Heart left ventricle (tissue), 16 donors: ENCODE data around the gene LYZL6. TPM values are rescaled to one million over a fixed set of nuclear protein-coding genes. Genes with fewer than 3 reads are reported as not detected.
A peak's percentile ranks its signal among the peaks of the same experiment; 100 is the strongest.

Experiments
- ATAC-seq, 4 donors: fragments of 200-7000 bp; cut with Tn5 transposase; one replicate each; pipeline ENCODE4 v1.9.1; 2020 to 2022; ENCODE audit warnings: moderate library complexity in 4 of 4, mild to moderate bottlenecking in 3 of 4, moderate number of reproducible peaks in 1 of 4
- DNase-seq, 5 donors: peaks; one replicate each; pipeline ENCODE4 v3.0.0-alpha.2; 2020
- H3K27ac ChIP-seq, 12 donors: fragments of 200-600 bp; sonication (generic) in 4 of 12; one replicate each; pipeline versions ENCODE4 v1.5.0 to v1.8.0; 2016 to 2022; ENCODE audit warnings: mild to moderate bottlenecking in 2 of 12
- H3K27me3 ChIP-seq, 9 donors: fragments of 200-600 bp; sonication (generic) in 2 of 9; one replicate each; pipeline versions ENCODE4 v1.5.1 to v1.8.0; 2016 to 2022; ENCODE audit warnings: mild to moderate bottlenecking in 3 of 9
- H3K36me3 ChIP-seq, 9 donors: fragments of 200-600 bp; sonication (generic) in 2 of 9; one replicate each; pipeline versions ENCODE4 v1.5.0 to v1.8.0; 2018 to 2022; ENCODE audit warnings: mild to moderate bottlenecking in 2 of 9
- H3K4me1 ChIP-seq, 12 donors: fragments of 200-600 bp; sonication (generic) in 4 of 12; one replicate each; pipeline versions ENCODE4 v1.5.0 to v1.8.0; 2016 to 2022; ENCODE audit warnings: mild to moderate bottlenecking in 3 of 12
- H3K4me3 ChIP-seq, 12 donors: fragments of 200-600 bp; sonication (generic) in 4 of 12; one replicate each; pipeline versions ENCODE4 v1.5.0 to v1.8.0; 2017 to 2022; ENCODE audit warnings: mild to moderate bottlenecking in 9 of 12, moderate library complexity in 4 of 12
- H3K9me3 ChIP-seq, 12 donors: fragments of 200-600 bp; sonication (generic) in 4 of 12; one replicate each; pipeline versions ENCODE4 v1.5.0 to v1.8.0; 2016 to 2022; ENCODE audit warnings: mild to moderate bottlenecking in 1 of 12
- CTCF ChIP-seq, 12 donors: fragments of 200-600 bp; sonication (generic) in 4 of 12; IDR thresholded peaks; one replicate each; pipeline versions ENCODE4 v1.5.0 to v1.8.0; 2018 to 2022; ENCODE audit warnings: antibody characterized with exemption in 12 of 12, mild to moderate bottlenecking in 5 of 12
- POLR2A ChIP-seq, 2 donors: fragments of 450-650 bp; IDR thresholded peaks; one replicate each; pipeline ENCODE4 v1.6.1; 2017; ENCODE audit warnings: antibody characterized with exemption in 2 of 2, mild to moderate bottlenecking in 2 of 2, moderate library complexity in 2 of 2
- WGBS, 4 donors: extraction: QIAGEN DNeasy Blood & Tissue Kit in 2 of 4; methylation state at CpG; one replicate each; pipeline versions ENCODE4 v1.1.5 to v1.1.7; 2013 to 2018; 5-methylcytosine and 5-hydroxymethylcytosine counted together
- intact Hi-C, 10 donors: fragments of 100-400 bp; cut with DNase I; formaldehyde crosslinking; loops; one replicate each; pipeline versions ENCODE4 v1.11.1 to v1.14.2; 2022
- polyA plus RNA-seq, 2 donors: library from polyadenylated mRNA; stranded (reverse); fragments of 200-250 nt; gene quantifications; one replicate each; pipeline ENCODE4 v1.2.3, GENCODE V29; 2013
- total RNA-seq, 9 donors: library from RNA; depleted of rRNA in 2 of 9; stranded (reverse); fragments of >200 nt in 2 of 9; fragmentation: NEBNext Ultra II Directional in 3 of 9; extraction: Animal tissue kit (Norgen Biotek cat#: 25700) in 3 of 9; gene quantifications; one replicate each; pipeline versions ENCODE4 v1.1.0 to v1.2.4, GENCODE V29; 2016 to 2023
- donor health status: ischemic (EF 13 %, LVEDD 7.1; RV severe dilation, severe dysfunction).
- donor health status: healthy with polysubstance abuse.
- donor health status: DM: no; HTN: yes; CAD: no.
- donor health status: DM: no; HTN: no; CAD: no.
- donor health status: ischemic (EF 25% LVEDD 6.9; RV normal size, moderate dysfunction).
- donor health status: ischemic (EF 25% LVEDD 5.7; RV mildly dilated, moderate dysfunction).
- donor health status: healthy.
- donor health status: DM: yes; HTN: yes; CAD: no.
- donor health status: ischemic (EF 35%, LVEDD 5.7; RV mildly dilated, moderate dysfunction).
- donor health status: nonischemic (EF 11% LVEDD 7.7; RV severe dilation, severe dysfunction).
- donor health status: DM: yes; HTN: yes; CAD: no.
- donor health status: PGD.
- donor health status: ischemic (EF 29% LVEDD 5.4; RV normal size, mild dysfunction).
- donor health status: nonischemic (EF 23%, LVEDD 6.1; RV moderate dilation, normal function).

LYZL6 gene
- total and polyA plus RNA-seq, 11 donors = not detected

- Histone ChIP-seq H3K9me3 (peaks cover 0 to 9% (median 0%) of the 10 kb centered on the region in 12 donors), H3K4me3 (peak overlapping the region in 1 of 12 donors; percentile 39), H3K4me1 (peaks cover 0 to 21% (median 2%) of the 10 kb centered on the region in 12 donors), H3K27ac (no peak overlapping the region), H3K36me3 (no peaks in the 10 kb centered on the region), H3K27me3 (no peaks in the 10 kb centered on the region)
- no peak for TF ChIP-seq CTCF (IDR thresholded peaks at IDR 0.05)
- TF ChIP-seq POLR2A (IDR thresholded peaks at IDR 0.05) = no peak
- WGBS, 4 donors = 92 to 98% (median 94%) methylated on average over 6 of the region's 6 CpGs
- DNase-seq = no peak
- intact Hi-C loops = no loop called here
- ATAC-seq = no peak
Observed at GRCh38 chr17:35984140-35984539, 40.6 kb upstream of the LYZL6 start.

- ATAC-seq = no peak
- TF ChIP-seq CTCF (IDR thresholded peaks at IDR 0.05) = no peak
- TF ChIP-seq POLR2A (IDR thresholded peaks at IDR 0.05) = no peak
- no peak for DNase-seq
- H3K4me1 ChIP-seq = peaks cover 0 to 21% (median 2%) of the 10 kb centered on the region in 12 donors
- no peaks in the 10 kb centered on the region for H3K27me3 ChIP-seq
- WGBS, 4 donors = 85 to 96% (median 91%) methylated on average over 3 of the region's 3 CpGs
- no peak overlapping the region for H3K4me3 ChIP-seq
- H3K36me3 ChIP-seq = no peaks in the 10 kb centered on the region
- intact Hi-C loops = no loop called here
- H3K27ac ChIP-seq = no peak overlapping the region
- H3K9me3 ChIP-seq = no peaks in the 10 kb centered on the region
Observed at GRCh38 chr17:35982409-35983191, 39.1 kb upstream of the LYZL6 start.

- intact Hi-C loops = no loop called here
- ATAC-seq = no peak
- no peaks in the 10 kb centered on the region for H3K9me3 ChIP-seq
Observed at GRCh38 chr17:35981908-35982330, 38.4 kb upstream of the LYZL6 start.

More at GRCh38 chr17:35981908-35982330, 38.4 kb upstream of the LYZL6 start:
- H3K27me3 ChIP-seq = no peaks in the 10 kb centered on the region
- no peak overlapping the region for H3K27ac ChIP-seq
- 64 to 77% (median 75%) methylated on average over 4 of the region's 4 CpGs for WGBS, 4 donors
- TF ChIP-seq CTCF (IDR thresholded peaks at IDR 0.05) = no peak
- TF ChIP-seq POLR2A (IDR thresholded peaks at IDR 0.05) = no peak
- H3K4me3 ChIP-seq = no peak overlapping the region
- H3K4me1 ChIP-seq = peaks cover 0 to 15% (median 0%) of the 10 kb centered on the region in 12 donors
- DNase-seq = no peak
- no peaks in the 10 kb centered on the region for H3K36me3 ChIP-seq
